ENCODE results near the gene BANK1. TPM values are rescaled to one million over a fixed set of nuclear protein-coding genes. Genes with fewer than 3 reads are reported as not detected.

Gene BANK1
- total and polyA plus RNA-seq, 12 donors = 0.08 to 1.1 (median 0.35) TPM; not detected in 3

- WGBS, 2 donors = 40 to 63% methylated on average over 2 of the region's 2 CpGs
- Histone ChIP-seq H3K36me3 (no peaks in the 10 kb centered on the region), H3K4me1 (no peaks in the 10 kb centered on the region), H3K9me3 (no peaks in the 10 kb centered on the region), H3K4me3 (no peak overlapping the region), H3K27ac (no peak overlapping the region), H3K27me3 (no peaks in the 10 kb centered on the region)
- no peak for ATAC-seq
- intact Hi-C loops (cut with DNase I) = no loop called here
- TF ChIP-seq CTCF (IDR thresholded peaks at IDR 0.05) = no peak
- DNase-seq = no peak
Measured at GRCh38 chr4:101850698-101851097, 60.2 kb downstream of the BANK1 start.

GRCh38 chr4:101851672-101852071 lies 61.1 kb downstream of the BANK1 start:
- ATAC-seq (no peak), DNase-seq (no peak)
- H3K36me3 ChIP-seq = no peaks in the 10 kb centered on the region
- intact Hi-C loops (cut with DNase I) = no loop called here
- 53 to 65% methylated on average over 3 of the region's 3 CpGs for WGBS, 2 donors
- TF ChIP-seq CTCF (IDR thresholded peaks at IDR 0.05) = no peak
- no peak overlapping the region for H3K27ac ChIP-seq
- H3K27me3 ChIP-seq = no peaks in the 10 kb centered on the region
- no peaks in the 10 kb centered on the region for H3K4me1 ChIP-seq
- no peaks in the 10 kb centered on the region for H3K9me3 ChIP-seq
- H3K4me3 ChIP-seq = no peak overlapping the region

GRCh38 chr4:101853028-101853427 lies 62.5 kb downstream of the BANK1 start:
- no peak overlapping the region for H3K4me3 ChIP-seq
- H3K27ac ChIP-seq = no peak overlapping the region
- WGBS, 2 donors = 70 to 77% methylated on average over 1 of the region's 1 CpG
- ATAC-seq (no peak), DNase-seq (no peak)
- H3K9me3 ChIP-seq = no peaks in the 10 kb centered on the region
- H3K36me3 ChIP-seq = no peaks in the 10 kb centered on the region
- no peaks in the 10 kb centered on the region for H3K27me3 ChIP-seq
- intact Hi-C loops (cut with DNase I) = no loop called here
- TF ChIP-seq CTCF (IDR thresholded peaks at IDR 0.05) = no peak
- H3K4me1 ChIP-seq = no peaks in the 10 kb centered on the region

- intact Hi-C loops (cut with DNase I) = no loop called here
- no peaks in the 10 kb centered on the region for H3K9me3 ChIP-seq
- ATAC-seq (no peak), DNase-seq (no peak)
- no peaks in the 10 kb centered on the region for H3K27me3 ChIP-seq
- no peaks in the 10 kb centered on the region for H3K36me3 ChIP-seq
- no peak for TF ChIP-seq CTCF (IDR thresholded peaks at IDR 0.05)
- H3K4me3 ChIP-seq = no peak overlapping the region
- H3K4me1 ChIP-seq = no peaks in the 10 kb centered on the region
- H3K27ac ChIP-seq = no peak overlapping the region
- WGBS, 2 donors = 73 to 74% methylated on average over 7 of the region's 7 CpGs
Measured at GRCh38 chr4:101853691-101854090, 63.2 kb downstream of the BANK1 start.

GRCh38 chr4:101855239-101855638 lies 64.7 kb downstream of the BANK1 start:
- ATAC-seq (no peak), DNase-seq (no peak)
- H3K9me3 ChIP-seq = no peaks in the 10 kb centered on the region
- H3K4me1 ChIP-seq = no peaks in the 10 kb centered on the region
- TF ChIP-seq CTCF (IDR thresholded peaks at IDR 0.05) = no peak
- no peak overlapping the region for H3K27ac ChIP-seq
- WGBS, 2 donors = 93 to 96% methylated on average over 1 of the region's 1 CpG
- intact Hi-C loops (cut with DNase I) = no loop called here
- no peaks in the 10 kb centered on the region for H3K27me3 ChIP-seq
- H3K4me3 ChIP-seq = no peak overlapping the region
- no peaks in the 10 kb centered on the region for H3K36me3 ChIP-seq
